NB4 (cell line): ENCODE measurements around the gene QRICH2.

ENCODE experiments used
- CTCF ChIP-seq: IDR thresholded peaks from one replicate; pipeline ENCODE4 v1.5.1; 2012; ENCODE audit warnings: low read depth, low read length
- MYC ChIP-seq: IDR thresholded peaks from 2 replicates; pipeline ENCODE4 v1.6.1; 2011; ENCODE audit warnings: low read depth, low read length
- POLR2A ChIP-seq: IDR thresholded peaks from 2 replicates; pipeline ENCODE4 v1.6.1; 2011; ENCODE audit warnings: mild to moderate bottlenecking; ENCODE audit not compliant: insufficient read length; ENCODE audit errors: extremely low read depth

GRCh38 chr17:76270770-76271668 lies 37.1 kb downstream of the QRICH2 start:
- TF ChIP-seq POLR2A (no peak), CTCF (no peak), MYC (no peak)
